ENCODE data around the gene CCDC30.

The CCDC30 gene

GRCh38 chr1:42679364-42679983 lies 216.4 kb downstream of the CCDC30 start:
- TF ChIP-seq TCF12 (IDR thresholded peaks at IDR 0.05; ENCODE audit: low read depth) (no peak), USF1 (IDR thresholded peaks at IDR 0.05) (no peak), REST (IDR thresholded peaks at IDR 0.05; ENCODE audit: low read depth) (no peak), TEAD4 (IDR thresholded peaks at IDR 0.05) (no peak), MAX (IDR thresholded peaks at IDR 0.05) (no peak), TAF1 (IDR thresholded peaks at IDR 0.05; ENCODE audit: low read depth) (no peak)

GRCh38 chr1:42680055-42680454 lies 217.0 kb downstream of the CCDC30 start:
- TF ChIP-seq USF1 (IDR thresholded peaks at IDR 0.05) (no peak), YY1 (IDR thresholded peaks at IDR 0.05; ENCODE audit: low read depth) (no peak), TAF1 (IDR thresholded peaks at IDR 0.05; ENCODE audit: low read depth) (no peak), NFIC (IDR thresholded peaks at IDR 0.05) (no peak), EP300 (IDR thresholded peaks at IDR 0.05; ENCODE audit: borderline replicate concordance) (no peak), CREB1 (IDR thresholded peaks at IDR 0.05; ENCODE audit: low read depth) (no peak), TCF12 (IDR thresholded peaks at IDR 0.05; ENCODE audit: low read depth) (no peak), REST (IDR thresholded peaks at IDR 0.05; ENCODE audit: low read depth) (no peak), EGR1 (IDR thresholded peaks at IDR 0.05) (no peak), ZBTB7A (IDR thresholded peaks at IDR 0.05; ENCODE audit: low read depth) (no peak), FOXM1 (IDR thresholded peaks at IDR 0.05; ENCODE audit: borderline replicate concordance, low read depth) (no peak), RAD21 (IDR thresholded peaks at IDR 0.05; ENCODE audit: low read depth) (no peak), TEAD4 (IDR thresholded peaks at IDR 0.05) (no peak)

- TF ChIP-seq USF1 (IDR thresholded peaks at IDR 0.05) (peak; percentile 32; the same call in 1 of the 2 replicates), NFIC (IDR thresholded peaks at IDR 0.05) (no peak)
These were observed 218.0 kb downstream of the CCDC30 start for GRCh38 chr1:42680921-42681683.

- no peak for TF ChIP-seq RAD21 (IDR thresholded peaks at IDR 0.05; ENCODE audit: low read depth)
- TF ChIP-seq TCF12 (IDR thresholded peaks at IDR 0.05; ENCODE audit: low read depth): peak; percentile 36; the same call in 1 of the 2 replicates
- no peak for TF ChIP-seq FOXM1 (IDR thresholded peaks at IDR 0.05; ENCODE audit: borderline replicate concordance, low read depth)
- no peak for TF ChIP-seq TEAD4 (IDR thresholded peaks at IDR 0.05)
- no peak for TF ChIP-seq REST (IDR thresholded peaks at IDR 0.05; ENCODE audit: low read depth)
- TF ChIP-seq NFIC (IDR thresholded peaks at IDR 0.05): no peak
- TF ChIP-seq MAX (IDR thresholded peaks at IDR 0.05): peak; percentile 92
- no peak for TF ChIP-seq EGR1 (IDR thresholded peaks at IDR 0.05)
- no peak for TF ChIP-seq ZBTB7A (IDR thresholded peaks at IDR 0.05; ENCODE audit: low read depth)
- TF ChIP-seq CREB1 (IDR thresholded peaks at IDR 0.05; ENCODE audit: low read depth): no peak
- peak; percentile 80 for TF ChIP-seq YY1 (IDR thresholded peaks at IDR 0.05; ENCODE audit: low read depth)
- TF ChIP-seq CEBPB (IDR thresholded peaks at IDR 0.05): no peak
- TF ChIP-seq EP300 (IDR thresholded peaks at IDR 0.05; ENCODE audit: borderline replicate concordance): no peak
- peak; percentile 98 for TF ChIP-seq USF1 (IDR thresholded peaks at IDR 0.05)
- TF ChIP-seq TAF1 (IDR thresholded peaks at IDR 0.05; ENCODE audit: low read depth): peak; percentile 86
These were observed 218.8 kb downstream of the CCDC30 start, which contains the start of gene YBX1 for GRCh38 chr1:42681741-42682483. Gene YBX1, plus strand, starts transcription at chr1:42682418. Its CDS starts 148 bp downstream, at chr1:42682566.

Measured in Ishikawa (cell line).